M059J (cell line): ENCODE measurements around the gene GRPEL2. TPM values are rescaled to one million over a fixed set of nuclear protein-coding genes. Genes with fewer than 3 reads are reported as not detected.
"Not testable (repeated sequence)": the region's sequence is repeated elsewhere in the genome, so short reads cannot be mapped to it uniquely, and the experiment has no call there.

Experiments
- DNase-seq: peaks from one replicate; pipeline ENCODE4 v3.0.0-alpha.2; 2012; ENCODE audit warnings: low read depth
- total RNA-seq: library from RNA; depleted of rRNA; stranded (reverse); fragments of >200 nt; shearing (Covaris generic); gene quantifications from 2 replicates; pipeline ENCODE4 v1.2.3, GENCODE V29; 2014; rRNA removed

Gene GRPEL2
- total RNA-seq, 1 experiment from 2014 or later = 20.3 TPM

- not testable (repeated sequence) for DNase-seq
Observed at GRCh38 chr5:149398747-149399266, 53.5 kb downstream of the GRPEL2 start.

DNA sequence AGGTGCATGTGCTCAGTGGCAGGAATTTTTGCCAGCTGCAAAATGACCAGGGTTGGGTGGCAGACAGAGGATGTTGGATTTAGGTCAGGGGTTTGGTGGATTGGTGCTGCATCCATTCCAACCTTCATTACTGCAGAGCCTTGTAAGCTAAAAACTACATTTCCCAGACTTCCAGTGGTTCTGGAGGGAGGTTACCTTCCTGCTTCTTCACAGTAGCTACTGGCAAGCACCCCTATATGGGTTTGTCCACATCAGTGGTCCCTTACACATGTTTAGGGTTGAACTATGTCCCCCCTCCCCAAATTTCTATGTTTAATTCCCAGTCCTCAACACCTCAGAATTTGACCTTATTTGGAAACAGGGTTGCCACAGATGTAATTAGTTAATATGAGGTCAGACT, 54.5 kb downstream of the GRPEL2 start:
- no peak for DNase-seq

- no peak for DNase-seq
Observed at GRCh38 chr5:149400304-149400703, 55.0 kb downstream of the GRPEL2 start.

- no peak for DNase-seq
Observed at GRCh38 chr5:149401051-149401450, 55.8 kb downstream of the GRPEL2 start.

- DNase-seq = no peak
Observed at GRCh38 chr5:149402291-149402690, 57.0 kb downstream of the GRPEL2 start.

Other genes starting within 250 kb of the GRPEL2 start
- gene ABLIM3, start 204.0 kb upstream of the GRPEL2 start, total RNA-seq = 36.7 and 40.7 TPM in 2 replicates
- 6.5 and 9.1 TPM in 2 replicates for gene AFAP1L1, start 73.6 kb upstream of the GRPEL2 start, total RNA-seq
- gene PCYOX1L, start 12.5 kb downstream of the GRPEL2 start, total RNA-seq = 8.2 and 12.0 TPM in 2 replicates
- not detected in 2 replicates for gene IL17B, start 33.8 kb downstream of the GRPEL2 start, total RNA-seq
- 182 and 247 TPM in 2 replicates for gene CSNK1A1, start 205.9 kb downstream of the GRPEL2 start, total RNA-seq
- 0.15 and 0.20 TPM in 2 replicates for gene ARHGEF37, start 236.0 kb downstream of the GRPEL2 start, total RNA-seq